Breast epithelium (tissue), 3 donors: Measurements from ENCODE around the gene ODAM.

Experiments
- POLR2A ChIP-seq: fragments of 450-650 bp; IDR thresholded peaks from one replicate; pipeline ENCODE4 v1.6.1; 2016; ENCODE audit warnings: antibody characterized with exemption, mild to moderate bottlenecking, moderate library complexity
- POLR2AphosphoS5 ChIP-seq, 3 donors: sonication (generic); formaldehyde crosslinking; IDR thresholded peaks; one replicate each; pipeline ENCODE4 v1.6.1; 2017; ENCODE audit warnings: antibody characterized with exemption in 3 of 3
- TF ChIP-seq, protein P1 (sequence below), 3 donors: fragments of 450-650 bp; IDR thresholded peaks; one replicate each; pipeline ENCODE4 v1.5.1; 2016 to 2017; ENCODE audit warnings: antibody characterized with exemption in 3 of 3, mild to moderate bottlenecking in 3 of 3, moderate library complexity in 3 of 3

DNA sequence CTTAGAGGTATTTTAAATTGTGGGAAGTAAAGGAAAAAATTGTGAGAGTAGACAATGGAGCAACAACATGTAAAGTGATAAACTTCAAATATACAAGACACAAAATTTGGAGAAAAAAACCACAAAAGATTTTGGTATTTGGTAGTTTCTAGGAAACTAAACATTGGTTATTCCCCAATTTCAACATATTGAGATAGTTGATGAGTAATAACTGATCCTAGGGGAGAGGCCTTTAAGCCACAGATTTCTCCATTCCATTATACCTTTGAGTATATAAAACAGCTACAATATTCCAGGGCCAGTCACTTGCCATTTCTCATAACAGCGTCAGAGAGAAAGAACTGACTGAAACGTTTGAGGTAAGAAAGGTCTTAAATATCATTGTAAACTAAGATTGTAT lies 30.3 kb downstream of the ODAM start, which contains the start of gene FDCSP:
- TF ChIP-seq, protein P1, sequence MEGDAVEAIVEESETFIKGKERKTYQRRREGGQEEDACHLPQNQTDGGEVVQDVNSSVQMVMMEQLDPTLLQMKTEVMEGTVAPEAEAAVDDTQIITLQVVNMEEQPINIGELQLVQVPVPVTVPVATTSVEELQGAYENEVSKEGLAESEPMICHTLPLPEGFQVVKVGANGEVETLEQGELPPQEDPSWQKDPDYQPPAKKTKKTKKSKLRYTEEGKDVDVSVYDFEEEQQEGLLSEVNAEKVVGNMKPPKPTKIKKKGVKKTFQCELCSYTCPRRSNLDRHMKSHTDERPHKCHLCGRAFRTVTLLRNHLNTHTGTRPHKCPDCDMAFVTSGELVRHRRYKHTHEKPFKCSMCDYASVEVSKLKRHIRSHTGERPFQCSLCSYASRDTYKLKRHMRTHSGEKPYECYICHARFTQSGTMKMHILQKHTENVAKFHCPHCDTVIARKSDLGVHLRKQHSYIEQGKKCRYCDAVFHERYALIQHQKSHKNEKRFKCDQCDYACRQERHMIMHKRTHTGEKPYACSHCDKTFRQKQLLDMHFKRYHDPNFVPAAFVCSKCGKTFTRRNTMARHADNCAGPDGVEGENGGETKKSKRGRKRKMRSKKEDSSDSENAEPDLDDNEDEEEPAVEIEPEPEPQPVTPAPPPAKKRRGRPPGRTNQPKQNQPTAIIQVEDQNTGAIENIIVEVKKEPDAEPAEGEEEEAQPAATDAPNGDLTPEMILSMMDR (IDR thresholded peaks at IDR 0.05), result no peak
- TF ChIP-seq POLR2A (no peak), POLR2AphosphoS5 (IDR thresholded peaks at IDR 0.05) (no peak)
